Measurements from ENCODE around the gene POFUT1. TPM values are rescaled to one million over a fixed set of nuclear protein-coding genes. Genes with fewer than 3 reads are reported as not detected.

Gene POFUT1
- total RNA-seq, 1 donor from 2014 or later: 28.9 TPM

- no peaks in the 10 kb centered on the region for H3K9me3 ChIP-seq (replicated peaks)
- intact Hi-C loops (cut with micrococcal nuclease): no loop called here
- no peak overlapping the region for H3K27ac ChIP-seq (replicated peaks)
- H3K27me3 ChIP-seq (ENCODE audit: low read depth): no peaks in the 10 kb centered on the region
- no peaks in the 10 kb centered on the region for H3K4me1 ChIP-seq
- no peak for DNase-seq
- H3K4me3 ChIP-seq: no peak overlapping the region
- TF ChIP-seq CTCF (IDR thresholded peaks at IDR 0.05; ENCODE audit: borderline replicate concordance): no peak
- peaks cover 53% of the 10 kb centered on the region for H3K36me3 ChIP-seq
Observed at GRCh38 chr20:32235331-32236047, 27.8 kb downstream of the POFUT1 start.

GRCh38 chr20:32236048-32236533 lies 28.4 kb downstream of the POFUT1 start:
- intact Hi-C loops (cut with micrococcal nuclease): no loop called here
- Histone ChIP-seq H3K36me3 (peaks cover 47% of the 10 kb centered on the region), H3K27ac (replicated peaks) (no peak overlapping the region), H3K4me1 (no peaks in the 10 kb centered on the region), H3K27me3 (ENCODE audit: low read depth) (no peaks in the 10 kb centered on the region), H3K9me3 (replicated peaks) (no peaks in the 10 kb centered on the region), H3K4me3 (no peak overlapping the region)
- DNase-seq: no peak
- no peak for TF ChIP-seq CTCF (IDR thresholded peaks at IDR 0.05; ENCODE audit: borderline replicate concordance)

DNA sequence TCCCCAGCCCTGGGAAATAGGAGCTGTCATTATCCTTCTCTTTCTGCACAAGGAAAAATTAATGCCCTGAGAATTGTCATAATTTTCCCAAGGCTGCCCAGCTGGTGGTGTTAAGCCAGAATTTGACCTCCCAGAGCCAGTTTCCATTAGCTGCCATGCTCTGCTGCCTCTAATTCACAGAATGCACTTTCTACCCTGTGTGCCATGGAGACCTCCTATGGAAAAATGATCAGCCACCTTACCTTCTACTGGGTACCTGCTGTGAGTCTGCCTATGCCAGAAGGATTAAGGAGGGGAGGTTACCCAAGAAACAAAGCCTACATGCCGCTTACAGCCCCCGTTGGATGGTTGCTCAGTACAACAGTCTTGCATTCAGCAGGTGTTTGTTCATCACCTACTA lies 29.1 kb downstream of the POFUT1 start:
- Histone ChIP-seq H3K36me3 (peaks cover 40% of the 10 kb centered on the region), H3K27me3 (ENCODE audit: low read depth) (no peaks in the 10 kb centered on the region), H3K4me1 (no peaks in the 10 kb centered on the region), H3K27ac (replicated peaks) (no peak overlapping the region), H3K4me3 (no peak overlapping the region), H3K9me3 (replicated peaks) (no peaks in the 10 kb centered on the region)
- no peak for TF ChIP-seq CTCF (IDR thresholded peaks at IDR 0.05; ENCODE audit: borderline replicate concordance)
- intact Hi-C loops (cut with micrococcal nuclease): no loop called here
- no peak for DNase-seq

DNA sequence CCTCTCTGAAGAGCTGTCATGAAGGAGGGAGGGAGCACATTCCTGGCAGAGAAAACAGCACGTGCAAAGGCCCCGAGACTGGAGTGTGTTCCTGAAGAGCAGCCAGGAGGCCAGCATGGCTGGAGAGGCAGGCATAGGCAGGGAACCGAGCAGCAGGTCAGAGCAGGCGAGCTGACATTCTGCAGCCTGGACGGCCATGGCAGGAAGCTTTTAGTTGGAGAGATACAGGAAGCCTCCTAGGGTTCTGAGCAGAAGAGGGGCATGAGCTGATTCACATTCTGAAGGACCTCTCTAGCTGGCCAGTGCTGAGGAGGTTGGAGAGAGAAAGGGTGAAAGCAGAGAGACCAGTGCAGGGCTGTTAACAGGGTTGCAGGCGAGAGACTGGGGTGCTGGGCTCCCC lies 29.7 kb downstream of the POFUT1 start:
- H3K4me1 ChIP-seq: no peaks in the 10 kb centered on the region
- no peak overlapping the region for H3K4me3 ChIP-seq
- no peaks in the 10 kb centered on the region for H3K9me3 ChIP-seq (replicated peaks)
- peaks cover 35% of the 10 kb centered on the region for H3K36me3 ChIP-seq
- DNase-seq: no peak
- intact Hi-C loops (cut with micrococcal nuclease): no loop called here
- H3K27me3 ChIP-seq (ENCODE audit: low read depth): no peaks in the 10 kb centered on the region
- no peak for TF ChIP-seq CTCF (IDR thresholded peaks at IDR 0.05; ENCODE audit: borderline replicate concordance)
- no peak overlapping the region for H3K27ac ChIP-seq (replicated peaks)

- no peak for DNase-seq
- Histone ChIP-seq H3K27ac (replicated peaks) (no peak overlapping the region), H3K4me1 (no peaks in the 10 kb centered on the region), H3K9me3 (replicated peaks) (no peaks in the 10 kb centered on the region), H3K27me3 (ENCODE audit: low read depth) (no peaks in the 10 kb centered on the region), H3K4me3 (no peak overlapping the region), H3K36me3 (peaks cover 22% of the 10 kb centered on the region)
- no peak for TF ChIP-seq CTCF (IDR thresholded peaks at IDR 0.05; ENCODE audit: borderline replicate concordance)
- intact Hi-C loops (cut with micrococcal nuclease): no loop called here
Observed at GRCh38 chr20:32238483-32239425, 31.1 kb downstream of the POFUT1 start.
